ENCODE measurements around the gene OR4F29.
"Not testable (repeated sequence)": the region's sequence is repeated elsewhere in the genome, so short reads cannot be mapped to it uniquely, and the experiment has no call there.

The OR4F29 gene

GRCh38 chr1:451578-451977, at the start of gene OR4F29:
OR4F29 (minus strand) TSS chr1:451678; CDS start chr1:451678, 0 bp downstream.
- not testable (repeated sequence) for DNase-seq (ENCODE audit: low read depth, low spot score)

Data from iPS DF 19.7 (cell line).